Activated CD8-positive, alpha-beta T cell treated with anti-CD3 and anti-CD28 coated beads, Interleukin-2, amount 10 ng/mL, durations not matched to agents 7 days and 5 days (primary cell): ENCODE measurements around the gene PPOX. TPM values are rescaled to one million over a fixed set of nuclear protein-coding genes. Genes with fewer than 3 reads are reported as not detected.

Experiments used
- ATAC-seq: fragments of 150-1000 bp; cut with Tn5 transposase; one replicate; pipeline ENCODE4 v1.10.0; 2021; ENCODE audit warnings: moderate library complexity
- CTCF ChIA-PET: fragments of 350-600 bp; sonication (Branson Sonifier 250); formaldehyde crosslinking; loops from one replicate; lab custom pipeline; 2021; ENCODE audit warnings: antibody characterized with exemption; lab: Charles Lee
- POLR2A ChIA-PET: fragments of 350-600 bp; sonication (Branson Sonifier 250); formaldehyde crosslinking; loops from one replicate; lab custom pipeline; 2021; ENCODE audit warnings: antibody characterized with exemption; lab: Charles Lee
- DNase-seq: peaks from one replicate; pipeline ENCODE4 v3.0.0-alpha.2; 2020
- H3K27ac Mint-ChIP-seq: one replicate; pipeline ENCODE4 v1.8.0; 2021; ENCODE audit warnings: mild to moderate bottlenecking, mixed read lengths
- H3K27me3 Mint-ChIP-seq: one replicate; pipeline ENCODE4 v1.8.0; 2021; ENCODE audit warnings: low read depth, mixed read lengths
- H3K36me3 Mint-ChIP-seq: one replicate; pipeline ENCODE4 v1.8.0; 2021; ENCODE audit warnings: low read depth, mixed read lengths
- H3K4me1 Mint-ChIP-seq: one replicate; pipeline ENCODE4 v1.8.0; 2021; ENCODE audit warnings: low read depth, mixed read lengths
- H3K4me3 Mint-ChIP-seq: one replicate; pipeline ENCODE4 v1.8.0; 2021; ENCODE audit warnings: mild to moderate bottlenecking, mixed read lengths
- H3K9me3 Mint-ChIP-seq: one replicate; pipeline ENCODE4 v1.8.0; 2022; ENCODE audit warnings: mixed read lengths; ENCODE audit not compliant: insufficient read depth
- total RNA-seq, 2 experiments: library from RNA; stranded (reverse); gene quantifications; one replicate each; pipeline ENCODE4 v1.2.3, GENCODE V29; 2021

The PPOX gene
- total RNA-seq, 2 experiments from 2014 or later, result 37.7 to 38.5 TPM

- DNase-seq, result no peak
- no peaks in the 10 kb centered on the region for H3K27me3 Mint-ChIP-seq
- ATAC-seq, result no peak
- no peaks in the 10 kb centered on the region for H3K9me3 Mint-ChIP-seq
- ChIA-PET CTCF (interaction anchor here (2.1 kb wide), 1 partner anchor 23 kb away, joined by 7 read pairs; the partner anchor contains the start of gene PPOX), POLR2A (interaction anchor here (1.5 to 1.6 kb wide), 2 partner anchors 13 to 23 kb away, joined by 3 read pairs; partner anchors contain the start of genes NDUFS2 and PPOX)
- no peak overlapping the region for H3K4me3 Mint-ChIP-seq
- H3K4me1 Mint-ChIP-seq, result peaks cover 59% of the 10 kb centered on the region
- H3K27ac Mint-ChIP-seq, result no peak overlapping the region
- H3K36me3 Mint-ChIP-seq, result no peaks in the 10 kb centered on the region
Observed at GRCh38 chr1:161189036-161189435, 22.8 kb downstream of the PPOX start.

DNA sequence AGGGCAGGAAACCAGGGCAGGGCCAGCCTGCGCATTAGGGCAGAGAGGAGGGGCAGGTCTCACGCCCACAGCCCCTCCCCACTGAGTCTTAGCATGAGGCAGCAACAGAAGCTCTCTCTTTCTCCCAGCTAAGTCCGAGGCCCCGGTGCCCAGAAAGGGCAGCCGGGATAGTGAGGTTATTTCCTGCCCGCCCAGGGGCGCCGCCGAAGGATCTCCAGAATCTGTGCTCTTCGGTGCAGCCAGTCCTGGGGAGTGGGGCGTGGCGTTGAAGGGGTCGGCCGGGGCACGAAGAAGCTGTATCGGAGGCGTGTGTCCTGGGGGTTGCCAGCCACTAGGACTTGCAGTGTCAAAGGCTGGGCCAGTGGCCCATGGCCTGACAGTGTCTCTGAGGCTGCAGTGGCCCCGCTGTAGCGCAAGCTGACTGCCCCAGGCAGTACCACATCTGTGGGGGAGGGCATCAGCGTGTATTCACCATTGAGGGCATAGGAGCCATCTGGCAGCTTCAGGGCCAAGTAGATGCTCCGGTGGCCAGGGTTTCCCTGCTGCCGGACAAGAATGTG is 24.8 kb downstream of the PPOX start:
- Mint-ChIP-seq H3K27ac (no peak overlapping the region), H3K4me3 (no peak overlapping the region), H3K9me3 (no peaks in the 10 kb centered on the region), H3K4me1 (peaks cover 58% of the 10 kb centered on the region), H3K36me3 (no peaks in the 10 kb centered on the region), H3K27me3 (no peaks in the 10 kb centered on the region)
- no peak for DNase-seq
- ATAC-seq, result no peak
- ChIA-PET CTCF (interaction anchor here (0.8 to 5.2 kb wide), 16 partner anchors 10 to 191 kb away, joined by 3 to 72 read pairs (median 18); partner anchors contain the start of genes APOA2, B4GALT3, NDUFS2 and PPOX), POLR2A (interaction anchor here (0.5 to 4.2 kb wide), 8 partner anchors 9 to 930 kb away, joined by 3 to 38 read pairs (median 5); partner anchors contain the start of genes B4GALT3, NDUFS2, PPOX and SDHC)

- POLR2A ChIA-PET, result interaction anchor here (0.6 to 4.2 kb wide), 6 partner anchors 10 to 931 kb away, joined by 3 to 38 read pairs (median 9); partner anchors contain the start of genes B4GALT3, NDUFS2, PPOX and SDHC
Observed at GRCh38 chr1:161191971-161192370, 25.7 kb downstream of the PPOX start.

GRCh38 chr1:161192476-161193465 is 26.5 kb downstream of the PPOX start:
- H3K27ac Mint-ChIP-seq, result peak overlapping the region; percentile 82
- DNase-seq (peak; percentile 82), ATAC-seq (peak; percentile 93)
- no peaks in the 10 kb centered on the region for H3K27me3 Mint-ChIP-seq
- no peak overlapping the region for H3K4me3 Mint-ChIP-seq
- no peaks in the 10 kb centered on the region for H3K36me3 Mint-ChIP-seq
- ChIA-PET CTCF (interaction anchor here (0.7 to 5.2 kb wide), 23 partner anchors 11 to 215 kb away, joined by 3 to 72 read pairs (median 8); partner anchors contain the start of genes APOA2, B4GALT3, CFAP126 and NDUFS2), POLR2A (interaction anchor here (1.7 to 4.2 kb wide), 4 partner anchors 9 to 27 kb away, joined by 4 to 38 read pairs (median 14); partner anchors contain the start of genes B4GALT3, NDUFS2 and PPOX)
- H3K9me3 Mint-ChIP-seq, result no peaks in the 10 kb centered on the region
- peaks cover 57% of the 10 kb centered on the region for H3K4me1 Mint-ChIP-seq

More at GRCh38 chr1:161191971-161192370, 25.7 kb downstream of the PPOX start:
- CTCF ChIA-PET, result interaction anchor here (0.7 to 5.2 kb wide), 25 partner anchors 11 to 216 kb away, joined by 3 to 72 read pairs (median 7); partner anchors contain the start of genes APOA2, B4GALT3, CFAP126 and NDUFS2
- Mint-ChIP-seq H3K4me1 (peaks cover 58% of the 10 kb centered on the region), H3K4me3 (no peak overlapping the region), H3K27ac (peak overlapping the region; percentile 40), H3K36me3 (no peaks in the 10 kb centered on the region), H3K9me3 (no peaks in the 10 kb centered on the region), H3K27me3 (no peaks in the 10 kb centered on the region)
- ATAC-seq (no peak), DNase-seq (no peak)

GRCh38 chr1:161193561-161194235 is 27.5 kb downstream of the PPOX start:
- no peak overlapping the region for H3K4me3 Mint-ChIP-seq
- DNase-seq (no peak), ATAC-seq (no peak)
- H3K27ac Mint-ChIP-seq, result peak overlapping the region; percentile 34
- peaks cover 53% of the 10 kb centered on the region for H3K4me1 Mint-ChIP-seq
- ChIA-PET POLR2A (interaction anchor here (2.8 to 4.2 kb wide), 3 partner anchors 8 to 28 kb away, joined by 13 to 38 read pairs (median 16); partner anchors contain the start of genes NDUFS2 and PPOX), CTCF (interaction anchor here (1.1 to 5.2 kb wide), 13 partner anchors 8 to 188 kb away, joined by 3 to 72 read pairs (median 19); partner anchors contain the start of genes NDUFS2, PPOX and TOMM40L)
- no peaks in the 10 kb centered on the region for H3K27me3 Mint-ChIP-seq
- H3K36me3 Mint-ChIP-seq, result no peaks in the 10 kb centered on the region
- no peaks in the 10 kb centered on the region for H3K9me3 Mint-ChIP-seq

GRCh38 chr1:161195171-161195570 is 28.9 kb downstream of the PPOX start:
- ATAC-seq (no peak), DNase-seq (no peak)
- CTCF ChIA-PET, result interaction anchor here (1.1 to 4.7 kb wide), 5 partner anchors 10 to 179 kb away, joined by 3 to 22 read pairs (median 11); partner anchors contain the start of genes PPOX and TOMM40L
- Mint-ChIP-seq H3K27me3 (no peaks in the 10 kb centered on the region), H3K4me3 (no peak overlapping the region), H3K4me1 (peaks cover 61% of the 10 kb centered on the region), H3K27ac (peak overlapping the region; percentile 84), H3K36me3 (no peaks in the 10 kb centered on the region), H3K9me3 (no peaks in the 10 kb centered on the region)
- POLR2A ChIA-PET, result no interaction called here

DNA sequence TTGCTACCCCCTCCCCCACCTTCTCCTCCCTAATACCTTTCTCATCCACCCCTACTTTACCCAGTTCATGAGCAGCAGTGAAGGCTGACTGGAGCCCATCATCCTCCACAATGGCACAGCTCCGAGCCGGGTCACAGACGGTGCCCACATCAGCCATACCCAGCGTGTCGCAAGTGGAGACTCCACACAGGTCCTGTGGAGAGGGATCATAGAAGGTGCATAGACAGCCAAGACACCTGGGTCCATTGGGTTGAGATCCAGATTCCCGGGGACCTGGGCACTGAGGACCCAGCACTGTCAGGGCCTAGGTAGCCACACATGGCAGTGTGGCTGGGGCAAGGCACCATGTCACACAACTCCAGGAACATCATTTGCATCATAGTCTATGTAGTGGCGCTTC is 29.9 kb downstream of the PPOX start:
- ChIA-PET POLR2A (no interaction called here), CTCF (interaction anchor here (18.1 kb wide), 1 partner anchor 26 kb away, joined by 331 read pairs; the partner anchor contains the start of genes APOA2, FCER1G and TOMM40L)
- H3K9me3 Mint-ChIP-seq, result no peaks in the 10 kb centered on the region
- no peaks in the 10 kb centered on the region for H3K36me3 Mint-ChIP-seq
- H3K4me1 Mint-ChIP-seq, result peaks cover 69% of the 10 kb centered on the region
- no peak overlapping the region for H3K4me3 Mint-ChIP-seq
- no peaks in the 10 kb centered on the region for H3K27me3 Mint-ChIP-seq
- ATAC-seq (no peak), DNase-seq (no peak)
- H3K27ac Mint-ChIP-seq, result peak overlapping the region; percentile 17

GRCh38 chr1:161196521-161197451 is 30.6 kb downstream of the PPOX start:
- POLR2A ChIA-PET, result no interaction called here
- CTCF ChIA-PET, result interaction anchor here (2.3 to 18.1 kb wide), 2 partner anchors 15 to 26 kb away, joined by 15 to 331 read pairs; partner anchors contain the start of genes APOA2, FCER1G and TOMM40L
- H3K36me3 Mint-ChIP-seq, result no peaks in the 10 kb centered on the region
- DNase-seq (no peak), ATAC-seq (no peak)
- peaks cover 76% of the 10 kb centered on the region for H3K4me1 Mint-ChIP-seq
- H3K4me3 Mint-ChIP-seq, result no peak overlapping the region
- H3K27ac Mint-ChIP-seq, result peak overlapping the region; percentile 67
- no peaks in the 10 kb centered on the region for H3K27me3 Mint-ChIP-seq
- H3K9me3 Mint-ChIP-seq, result no peaks in the 10 kb centered on the region

- Mint-ChIP-seq H3K27ac (peak overlapping the region; percentile 67), H3K9me3 (no peaks in the 10 kb centered on the region), H3K27me3 (no peaks in the 10 kb centered on the region), H3K36me3 (peaks cover 5% of the 10 kb centered on the region), H3K4me1 (peaks cover 74% of the 10 kb centered on the region), H3K4me3 (no peak overlapping the region)
- DNase-seq (no peak), ATAC-seq (no peak)
- ChIA-PET CTCF (interaction anchor here (1.7 to 18.1 kb wide), 3 partner anchors 16 to 93 kb away, joined by 5 to 331 read pairs (median 15); partner anchors contain the start of genes APOA2, FCER1G and TOMM40L), POLR2A (interaction anchor here (0.7 to 1.5 kb wide), 2 partner anchors 12 to 192 kb away, joined by 4 to 8 read pairs; no protein-coding TSS in a partner anchor)
Observed at GRCh38 chr1:161197560-161198193, 31.5 kb downstream of the PPOX start.
